ENCODE data around the gene MAGED4.

DNA sequence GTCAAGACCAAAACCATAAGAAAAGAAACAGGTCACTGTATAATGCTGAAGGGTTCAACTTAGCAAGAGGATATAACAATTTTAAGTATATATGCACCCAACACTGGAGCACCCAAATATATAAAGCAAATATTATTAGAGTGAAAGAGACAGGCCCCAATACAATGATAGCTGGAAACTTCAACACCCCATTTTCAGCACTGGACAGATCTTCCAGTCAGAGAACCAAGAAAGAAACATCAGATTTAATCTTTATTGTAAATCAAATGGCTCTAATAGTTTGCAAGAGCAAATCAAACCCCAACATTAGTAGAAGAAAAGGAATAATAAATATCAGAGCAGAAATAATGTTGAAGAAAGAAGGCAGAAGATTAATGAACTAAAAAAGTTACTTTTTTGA is 36.2 kb downstream of the MAGED4 start:
- TF ChIP-seq, protein P1, sequence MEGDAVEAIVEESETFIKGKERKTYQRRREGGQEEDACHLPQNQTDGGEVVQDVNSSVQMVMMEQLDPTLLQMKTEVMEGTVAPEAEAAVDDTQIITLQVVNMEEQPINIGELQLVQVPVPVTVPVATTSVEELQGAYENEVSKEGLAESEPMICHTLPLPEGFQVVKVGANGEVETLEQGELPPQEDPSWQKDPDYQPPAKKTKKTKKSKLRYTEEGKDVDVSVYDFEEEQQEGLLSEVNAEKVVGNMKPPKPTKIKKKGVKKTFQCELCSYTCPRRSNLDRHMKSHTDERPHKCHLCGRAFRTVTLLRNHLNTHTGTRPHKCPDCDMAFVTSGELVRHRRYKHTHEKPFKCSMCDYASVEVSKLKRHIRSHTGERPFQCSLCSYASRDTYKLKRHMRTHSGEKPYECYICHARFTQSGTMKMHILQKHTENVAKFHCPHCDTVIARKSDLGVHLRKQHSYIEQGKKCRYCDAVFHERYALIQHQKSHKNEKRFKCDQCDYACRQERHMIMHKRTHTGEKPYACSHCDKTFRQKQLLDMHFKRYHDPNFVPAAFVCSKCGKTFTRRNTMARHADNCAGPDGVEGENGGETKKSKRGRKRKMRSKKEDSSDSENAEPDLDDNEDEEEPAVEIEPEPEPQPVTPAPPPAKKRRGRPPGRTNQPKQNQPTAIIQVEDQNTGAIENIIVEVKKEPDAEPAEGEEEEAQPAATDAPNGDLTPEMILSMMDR (IDR thresholded peaks at IDR 0.05): no peak
- TF ChIP-seq POLR2A (IDR thresholded peaks at IDR 0.05): no peak
